Measurements from ENCODE around the gene ETS1. TPM values are rescaled to one million over a fixed set of nuclear protein-coding genes. Genes with fewer than 3 reads are reported as not detected.

Gene ETS1
- total RNA-seq, 1 donor from 2014 or later, result 115 TPM

GRCh38 chr11:128523641-128524040, 63.7 kb downstream of the ETS1 start:
- TF ChIP-seq CTCF (IDR thresholded peaks at IDR 0.05), result no peak
- DNase-seq (ENCODE audit: low spot score), result no peak
- H3K4me3 Mint-ChIP-seq (ENCODE audit: unreplicated experiment), result no peak overlapping the region
- peaks cover 54% of the 10 kb centered on the region for H3K4me1 Mint-ChIP-seq (ENCODE audit: low read depth)
- no peaks in the 10 kb centered on the region for H3K9me3 Mint-ChIP-seq (ENCODE audit: low read depth)
- H3K27ac Mint-ChIP-seq (ENCODE audit: unreplicated experiment), result peak overlapping the region; percentile 93
- H3K27me3 Mint-ChIP-seq (ENCODE audit: low read depth), result no peaks in the 10 kb centered on the region
- H3K36me3 Mint-ChIP-seq (ENCODE audit: low read depth), result no peaks in the 10 kb centered on the region

- no peaks in the 10 kb centered on the region for H3K9me3 Mint-ChIP-seq (ENCODE audit: low read depth)
- no peak for DNase-seq (ENCODE audit: low spot score)
- no peaks in the 10 kb centered on the region for H3K36me3 Mint-ChIP-seq (ENCODE audit: low read depth)
- no peak for TF ChIP-seq CTCF (IDR thresholded peaks at IDR 0.05)
- H3K27ac Mint-ChIP-seq (ENCODE audit: unreplicated experiment), result peak overlapping the region; percentile 93
- no peaks in the 10 kb centered on the region for H3K27me3 Mint-ChIP-seq (ENCODE audit: low read depth)
- H3K4me1 Mint-ChIP-seq (ENCODE audit: low read depth), result peaks cover 60% of the 10 kb centered on the region
- peak overlapping the region; percentile 91 for H3K4me3 Mint-ChIP-seq (ENCODE audit: unreplicated experiment)
Observed at GRCh38 chr11:128522943-128523518, 64.3 kb downstream of the ETS1 start.

GRCh38 chr11:128522055-128522942, 65.1 kb downstream of the ETS1 start:
- peak overlapping the region; percentile 95 for H3K27ac Mint-ChIP-seq (ENCODE audit: unreplicated experiment)
- no peaks in the 10 kb centered on the region for H3K9me3 Mint-ChIP-seq (ENCODE audit: low read depth)
- H3K4me1 Mint-ChIP-seq (ENCODE audit: low read depth), result peaks cover 67% of the 10 kb centered on the region
- peak; percentile 97 for DNase-seq (ENCODE audit: low spot score)
- TF ChIP-seq CTCF (IDR thresholded peaks at IDR 0.05), result peak; percentile 5
- peak overlapping the region; percentile 91 for H3K4me3 Mint-ChIP-seq (ENCODE audit: unreplicated experiment)
- H3K36me3 Mint-ChIP-seq (ENCODE audit: low read depth), result no peaks in the 10 kb centered on the region
- no peaks in the 10 kb centered on the region for H3K27me3 Mint-ChIP-seq (ENCODE audit: low read depth)

GRCh38 chr11:128521682-128522054, 65.7 kb downstream of the ETS1 start:
- no peak for DNase-seq (ENCODE audit: low spot score)
- Mint-ChIP-seq H3K27ac (ENCODE audit: unreplicated experiment) (peak overlapping the region; percentile 95), H3K9me3 (ENCODE audit: low read depth) (no peaks in the 10 kb centered on the region), H3K4me3 (ENCODE audit: unreplicated experiment) (peak overlapping the region; percentile 91), H3K4me1 (ENCODE audit: low read depth) (peaks cover 73% of the 10 kb centered on the region), H3K27me3 (ENCODE audit: low read depth) (no peaks in the 10 kb centered on the region), H3K36me3 (ENCODE audit: low read depth) (no peaks in the 10 kb centered on the region)
- TF ChIP-seq CTCF (IDR thresholded peaks at IDR 0.05), result no peak

- no peaks in the 10 kb centered on the region for H3K9me3 Mint-ChIP-seq (ENCODE audit: low read depth)
- TF ChIP-seq CTCF (IDR thresholded peaks at IDR 0.05), result peak; percentile 37
- H3K27ac Mint-ChIP-seq (ENCODE audit: unreplicated experiment), result peak overlapping the region; percentile 95
- DNase-seq (ENCODE audit: low spot score), result no peak
- H3K27me3 Mint-ChIP-seq (ENCODE audit: low read depth), result no peaks in the 10 kb centered on the region
- H3K4me1 Mint-ChIP-seq (ENCODE audit: low read depth), result peaks cover 79% of the 10 kb centered on the region
- H3K36me3 Mint-ChIP-seq (ENCODE audit: low read depth), result no peaks in the 10 kb centered on the region
- H3K4me3 Mint-ChIP-seq (ENCODE audit: unreplicated experiment), result peak overlapping the region; percentile 91
Observed at GRCh38 chr11:128520888-128521681, 66.3 kb downstream of the ETS1 start.
